Measurements from ENCODE around the gene HTR7. TPM values are rescaled to one million over a fixed set of nuclear protein-coding genes. Genes with fewer than 3 reads are reported as not detected.

HTR7 gene
- total and polyA plus RNA-seq, 2 of the 8 experiments (the other 6 are each of a cell fraction or from before 2014, with no cell fraction given), result 22.9 to 24.6 TPM

GRCh38 chr10:90745565-90745964 is 112.3 kb downstream of the HTR7 start:
- Histone ChIP-seq H3K23me2 (ENCODE audit: low read depth, low read length) (no peaks in the 10 kb centered on the region), H2BK5ac (ENCODE audit: low read depth, low read length) (no peak overlapping the region), H3K9ac (replicated peaks in 1 of 4; ENCODE audit: extremely low read depth in 1 of 4, low read depth in 3 of 4, low read length in 3 of 4) (no peak overlapping the region), H3K36me3 (ENCODE audit: control insufficient read depth in 2 of 4, insufficient read depth in 4 of 4, low read length in 3 of 4) (peaks cover 0 to 8% (median under 1%) of the 10 kb centered on the region in 4 experiments; a peak in 2 of 8 replicates), H2BK15ac (ENCODE audit: low read length) (no peak overlapping the region), H4K8ac (ENCODE audit: extremely low read depth, insufficient read depth, low read length) (no peak overlapping the region), H3K14ac (ENCODE audit: insufficient read length) (no peak overlapping the region), H2BK120ac (replicated peaks; ENCODE audit: low read depth, low read length) (no peak overlapping the region), H3K9me3 (ENCODE audit: insufficient read depth in 2 of 2, low read depth in 1 of 2, low read length in 1 of 2) (no peaks in the 10 kb centered on the region), H3K27ac (ENCODE audit: low read depth, low read length) (no peak overlapping the region), H2AFZ (ENCODE audit: low read length) (no peak overlapping the region), H3K4me1 (replicated peaks in 1 of 4; ENCODE audit: control insufficient read depth in 3 of 4, insufficient read depth in 4 of 4, low read length in 3 of 4) (no peaks in the 10 kb centered on the region), H3K4me2 (ENCODE audit: insufficient read depth in 1 of 2, low read depth in 2 of 2, low read length in 2 of 2) (no peak overlapping the region), H3K27me3 (replicated peaks in 1 of 4; ENCODE audit: control insufficient read depth in 3 of 4, extremely low read depth in 1 of 4, insufficient read depth in 3 of 4, low read length in 3 of 4) (no peaks in the 10 kb centered on the region), H3K56ac (replicated peaks; ENCODE audit: insufficient read length, low read depth, low read length) (no peak overlapping the region), H2BK12ac (ENCODE audit: low read depth, low read length) (no peak overlapping the region), H3K4ac (replicated peaks; ENCODE audit: insufficient read length, low read depth, low read length) (no peak overlapping the region), H3K79me1 (ENCODE audit: low read depth, low read length) (no peaks in the 10 kb centered on the region), H3K79me2 (ENCODE audit: control insufficient read depth in 1 of 2, insufficient read depth in 2 of 2, low read length in 2 of 2) (peaks cover 0 to 11% of the 10 kb centered on the region in 2 experiments; a peak in 1 of 4 replicates), H3K18ac (ENCODE audit: extremely low read depth, low read length) (no peak overlapping the region), H4K5ac (ENCODE audit: insufficient read length, low read depth, low read length) (no peak overlapping the region), H4K91ac (replicated peaks; ENCODE audit: insufficient read length, low read length) (no peak overlapping the region), H4K20me1 (replicated peaks in 1 of 2; ENCODE audit: control insufficient read depth in 1 of 2, insufficient read depth in 2 of 2, low read length in 2 of 2) (no peaks in the 10 kb centered on the region), H3K4me3 (ENCODE audit: extremely low read depth in 1 of 4, insufficient read depth in 2 of 4, low read depth in 3 of 4, low read length in 4 of 4) (no peak overlapping the region), H3K23ac (ENCODE audit: insufficient read length) (no peak overlapping the region), H2BK20ac (ENCODE audit: low read length) (no peak overlapping the region), H2AK5ac (ENCODE audit: low read depth, low read length) (no peak overlapping the region)
- TF ChIP-seq ZNF274 (IDR thresholded peaks at IDR 0.05; ENCODE audit: borderline replicate concordance, extremely low read depth, low read length), result no peak
- no peak for TF ChIP-seq TCF12 (IDR thresholded peaks at IDR 0.05; ENCODE audit: low read depth, low read length)
- TF ChIP-seq CBX8 (IDR thresholded peaks at IDR 0.05; ENCODE audit: borderline replicate concordance, low read depth, low read length), result no peak
- TF ChIP-seq FOSL1 (IDR thresholded peaks at IDR 0.05; ENCODE audit: insufficient read depth, low read depth, low read length), result no peak
- TF ChIP-seq CTBP2 (IDR thresholded peaks at IDR 0.05; ENCODE audit: borderline replicate concordance, insufficient read depth, insufficient read length, low read length), result no peak
- no peak for FAIRE-seq
- CTCF ChIA-PET (ENCODE audit: partially characterized antibody), result interaction anchor here (0.8 to 3.4 kb wide), 9 partner anchors 10 to 134 kb away, joined by 3 to 21 read pairs (median 3); partner anchors contain the start of gene HTR7
- POLR2A ChIA-PET (ENCODE audit: partially characterized antibody), result no interaction called here
- DNase-seq (ENCODE audit: low read depth in 1 of 2, low spot score in 2 of 2), result no peak
- whole genome bisulfite sequencing, 2 experiments (ENCODE audit: extremely low coverage in 1 of 2, insufficient coverage in 1 of 2, insufficient read length in 1 of 2, insufficient replicate concordance in 2 of 2, low coverage in 1 of 2, low lambda C conversion rate in 2 of 2, missing lambda C conversion rate in 1 of 2), result 66% methylated on average over 2 of the region's 2 CpGs; no CpG with 5 or more reads in 1 of the 2 experiments
